Measurements from ENCODE around the gene PIK3R5. TPM values are rescaled to one million over a fixed set of nuclear protein-coding genes. Genes with fewer than 3 reads are reported as not detected.

Gene PIK3R5
- polyA plus RNA-seq, 3 donors: 32.1 to 127 (median 47.5) TPM

DNA sequence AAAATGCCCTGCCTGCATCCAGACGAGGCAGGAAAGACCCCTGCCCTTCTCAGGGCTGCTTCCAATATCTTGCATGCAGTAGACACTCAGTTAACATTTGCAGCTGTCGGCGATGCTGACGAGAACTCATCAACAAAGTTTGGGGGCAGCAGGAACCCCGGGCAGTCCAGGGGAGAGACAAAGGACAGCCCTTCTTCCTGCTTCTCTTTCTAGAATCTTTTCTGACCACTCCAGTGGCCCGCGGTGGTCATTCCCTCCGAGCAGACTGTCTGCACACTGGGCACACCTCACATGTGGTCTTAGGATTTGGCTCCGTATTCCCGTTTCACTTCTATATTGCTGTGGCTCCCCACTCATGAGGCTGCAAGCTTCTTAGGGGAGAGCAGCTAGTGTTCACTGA lies 135.4 kb downstream of the PIK3R5 start:
- H3K27me3 ChIP-seq (ENCODE audit: control insufficient read depth in 2 of 2, insufficient read depth in 2 of 2, low read length in 2 of 2): no peaks in the 10 kb centered on the region
- TF ChIP-seq, protein P1, sequence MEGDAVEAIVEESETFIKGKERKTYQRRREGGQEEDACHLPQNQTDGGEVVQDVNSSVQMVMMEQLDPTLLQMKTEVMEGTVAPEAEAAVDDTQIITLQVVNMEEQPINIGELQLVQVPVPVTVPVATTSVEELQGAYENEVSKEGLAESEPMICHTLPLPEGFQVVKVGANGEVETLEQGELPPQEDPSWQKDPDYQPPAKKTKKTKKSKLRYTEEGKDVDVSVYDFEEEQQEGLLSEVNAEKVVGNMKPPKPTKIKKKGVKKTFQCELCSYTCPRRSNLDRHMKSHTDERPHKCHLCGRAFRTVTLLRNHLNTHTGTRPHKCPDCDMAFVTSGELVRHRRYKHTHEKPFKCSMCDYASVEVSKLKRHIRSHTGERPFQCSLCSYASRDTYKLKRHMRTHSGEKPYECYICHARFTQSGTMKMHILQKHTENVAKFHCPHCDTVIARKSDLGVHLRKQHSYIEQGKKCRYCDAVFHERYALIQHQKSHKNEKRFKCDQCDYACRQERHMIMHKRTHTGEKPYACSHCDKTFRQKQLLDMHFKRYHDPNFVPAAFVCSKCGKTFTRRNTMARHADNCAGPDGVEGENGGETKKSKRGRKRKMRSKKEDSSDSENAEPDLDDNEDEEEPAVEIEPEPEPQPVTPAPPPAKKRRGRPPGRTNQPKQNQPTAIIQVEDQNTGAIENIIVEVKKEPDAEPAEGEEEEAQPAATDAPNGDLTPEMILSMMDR (IDR thresholded peaks at IDR 0.05): no peak
- H3K27ac ChIP-seq (ENCODE audit: low read depth in 1 of 2, low read length in 2 of 2): no peak overlapping the region
- no peak overlapping the region for H3K9ac ChIP-seq (ENCODE audit: insufficient read depth, low read length, poor library complexity, severe bottlenecking)
- H2AFZ ChIP-seq (ENCODE audit: insufficient read depth, low read depth, low read length, poor library complexity, severe bottlenecking): no peak overlapping the region
- Mint-ChIP-seq H3K4me1 (no peaks in the 10 kb centered on the region), H3K27ac (no peak overlapping the region), H3K4me3 (no peak overlapping the region), H3K36me3 (peaks cover 40 to 48% of the 10 kb centered on the region in 2 donors), H3K27me3 (ENCODE audit: low read depth in 3 of 3) (no peaks in the 10 kb centered on the region), H3K9me3 (peaks cover 0 to 2% (median under 1%) of the 10 kb centered on the region in 7 donors)
- H3K4me1 ChIP-seq (ENCODE audit: control insufficient read depth in 1 of 2, insufficient read depth in 2 of 2, low read length in 2 of 2): no peaks in the 10 kb centered on the region
- DNase-seq: no peak
- intact Hi-C loops (cut with micrococcal nuclease): no loop called here
- H3K4me2 ChIP-seq (replicated peaks; ENCODE audit: extremely low read depth, low read length, poor library complexity, severe bottlenecking): no peak overlapping the region
- no peak overlapping the region for H3K4me3 ChIP-seq (replicated peaks in 1 of 3; ENCODE audit: low read depth in 2 of 3, low read length in 3 of 3)
- H4K20me1 ChIP-seq (ENCODE audit: insufficient read depth, low read length): no peaks in the 10 kb centered on the region
- WGBS (ENCODE audit: insufficient coverage): 98% methylated on average over 10 of the region's 10 CpGs
- H3K36me3 ChIP-seq (replicated peaks in 1 of 2; ENCODE audit: control insufficient read depth in 1 of 2, insufficient read depth in 2 of 2, low read length in 2 of 2): peaks cover 22 to 70% of the 10 kb centered on the region in 2 donors
- no peaks in the 10 kb centered on the region for H3K9me3 ChIP-seq (replicated peaks in 1 of 2; ENCODE audit: control insufficient read depth in 1 of 2, insufficient read depth in 1 of 2, low read length in 2 of 2)
- H3K79me2 ChIP-seq (ENCODE audit: insufficient read depth, low read length): no peaks in the 10 kb centered on the region

GRCh38 chr17:8829036-8829941 lies 136.2 kb downstream of the PIK3R5 start:
- Mint-ChIP-seq H3K27me3 (ENCODE audit: low read depth in 3 of 3) (no peaks in the 10 kb centered on the region), H3K4me1 (no peaks in the 10 kb centered on the region), H3K9me3 (peaks cover 0 to 8% (median 4%) of the 10 kb centered on the region in 7 donors), H3K36me3 (peaks cover 39 to 44% of the 10 kb centered on the region in 2 donors), H3K4me3 (no peak overlapping the region), H3K27ac (no peak overlapping the region)
- Histone ChIP-seq H3K4me1 (ENCODE audit: control insufficient read depth in 1 of 2, insufficient read depth in 2 of 2, low read length in 2 of 2) (no peaks in the 10 kb centered on the region), H3K4me3 (replicated peaks in 1 of 3; ENCODE audit: low read depth in 2 of 3, low read length in 3 of 3) (no peak overlapping the region), H3K4me2 (replicated peaks; ENCODE audit: extremely low read depth, low read length, poor library complexity, severe bottlenecking) (no peak overlapping the region), H4K20me1 (ENCODE audit: insufficient read depth, low read length) (no peaks in the 10 kb centered on the region), H3K9me3 (replicated peaks in 1 of 2; ENCODE audit: control insufficient read depth in 1 of 2, insufficient read depth in 1 of 2, low read length in 2 of 2) (no peaks in the 10 kb centered on the region), H3K27ac (ENCODE audit: low read depth in 1 of 2, low read length in 2 of 2) (no peak overlapping the region), H3K79me2 (ENCODE audit: insufficient read depth, low read length) (no peaks in the 10 kb centered on the region), H3K27me3 (ENCODE audit: control insufficient read depth in 2 of 2, insufficient read depth in 2 of 2, low read length in 2 of 2) (no peaks in the 10 kb centered on the region), H2AFZ (ENCODE audit: insufficient read depth, low read depth, low read length, poor library complexity, severe bottlenecking) (no peak overlapping the region), H3K9ac (ENCODE audit: insufficient read depth, low read length, poor library complexity, severe bottlenecking) (no peak overlapping the region), H3K36me3 (replicated peaks in 1 of 2; ENCODE audit: control insufficient read depth in 1 of 2, insufficient read depth in 2 of 2, low read length in 2 of 2) (peaks cover 16 to 70% of the 10 kb centered on the region in 2 donors)
- intact Hi-C loops (cut with micrococcal nuclease): no loop called here
- WGBS (ENCODE audit: insufficient coverage): 95% methylated on average over 12 of the region's 16 CpGs
- DNase-seq: no peak
- TF ChIP-seq, protein P1 (IDR thresholded peaks at IDR 0.05): no peak

Other genes starting within 250 kb of the PIK3R5 start
- not detected for gene CCDC42, start 220.9 kb downstream of the PIK3R5 start, polyA plus RNA-seq
- gene SPDYE4, start 207.2 kb downstream of the PIK3R5 start, polyA plus RNA-seq: under 1 TPM in 1 of 3 donors, not detected in 2; 0.09 TPM
- gene MFSD6L, start 166.3 kb downstream of the PIK3R5 start, polyA plus RNA-seq: under 1 TPM in 2 of 3 donors, not detected in 1; 0.08 to 0.37 TPM
- 10 to 100 TPM in 1 of 3 donors, 1 to 10 TPM in 2; 3.6 to 23.3 (median 5.8) TPM for gene PIK3R6, start 98.0 kb downstream of the PIK3R5 start, polyA plus RNA-seq
- under 1 TPM in 2 of 3 donors, not detected in 1; 0.03 to 0.04 TPM for gene NTN1, start 55.8 kb upstream of the PIK3R5 start, polyA plus RNA-seq